Urinary bladder (tissue), 4 donors: ENCODE data around the gene SPAG9. TPM values are rescaled to one million over a fixed set of nuclear protein-coding genes. Genes with fewer than 3 reads are reported as not detected.
"Not testable (repeated sequence)": the region's sequence is repeated elsewhere in the genome, so short reads cannot be mapped to it uniquely, and the experiment has no call there.

Experiments used
- DNase-seq: peaks from one replicate; pipeline ENCODE4 v3.0.0-alpha.2; 2015; ENCODE audit errors: extremely low spot score
- H3K27ac ChIP-seq: one replicate; pipeline ENCODE4 v1.5.1; 2013; ENCODE audit warnings: low read depth, mild to moderate bottlenecking, moderate library complexity
- H3K36me3 ChIP-seq: one replicate; pipeline ENCODE4 v1.6.1; 2013; ENCODE audit warnings: mild to moderate bottlenecking, moderate library complexity; ENCODE audit not compliant: insufficient read depth
- H3K4me1 ChIP-seq: one replicate; pipeline ENCODE4 v1.6.1; 2013; ENCODE audit warnings: mild to moderate bottlenecking, moderate library complexity; ENCODE audit not compliant: insufficient read depth
- H3K4me3 ChIP-seq: one replicate; pipeline ENCODE4 v1.5.1; 2013; ENCODE audit warnings: low read depth, low read length
- WGBS: extraction: QIAGEN DNeasy Blood & Tissue Kit; methylation state at CpG from one replicate; pipeline ENCODE4 v1.1.7; 2013; 5-methylcytosine and 5-hydroxymethylcytosine counted together
- polyA plus RNA-seq: library from polyadenylated mRNA; stranded (reverse); fragments of 200-250 nt; gene quantifications from one replicate; pipeline ENCODE4 v1.2.3, GENCODE V29; 2013
- total RNA-seq: library from RNA; depleted of rRNA; stranded (reverse); fragments of >200 nt; gene quantifications from one replicate; pipeline ENCODE4 v1.2.3, GENCODE V29; 2014
- donor health status: healthy with polysubstance abuse.
- donor health status: healthy.

SPAG9 gene
- total and polyA plus RNA-seq, 2 donors: 53.9 to 211 TPM

- H3K36me3 ChIP-seq: no peaks in the 10 kb centered on the region
- peak overlapping the region; percentile 67 for H3K27ac ChIP-seq
- no peaks in the 10 kb centered on the region for H3K4me1 ChIP-seq
- H3K4me3 ChIP-seq: no peak overlapping the region
- WGBS: 12% methylated on average over 8 of the region's 8 CpGs
- peak; percentile 32 for DNase-seq
Measured at GRCh38 chr17:51152766-51153209, 32.1 kb upstream of the SPAG9 start.

- Histone ChIP-seq H3K27ac (no peak overlapping the region), H3K4me1 (no peaks in the 10 kb centered on the region), H3K4me3 (no peak overlapping the region), H3K36me3 (no peaks in the 10 kb centered on the region)
- DNase-seq: no peak
- 88% methylated on average over 5 of the region's 5 CpGs for WGBS
Measured at GRCh38 chr17:51150932-51151331, 30.3 kb upstream of the SPAG9 start.

GRCh38 chr17:51149163-51149562, 28.5 kb upstream of the SPAG9 start:
- Histone ChIP-seq H3K36me3 (no peaks in the 10 kb centered on the region), H3K4me1 (no peaks in the 10 kb centered on the region), H3K4me3 (no peak overlapping the region), H3K27ac (no peak overlapping the region)
- no peak for DNase-seq
- 84% methylated on average over 2 of the region's 2 CpGs for WGBS

GRCh38 chr17:51147650-51148049, 27.0 kb upstream of the SPAG9 start:
- WGBS: 63% methylated on average over 4 of the region's 4 CpGs
- no peak for DNase-seq
- no peaks in the 10 kb centered on the region for H3K36me3 ChIP-seq
- no peak overlapping the region for H3K27ac ChIP-seq
- H3K4me3 ChIP-seq: no peak overlapping the region
- H3K4me1 ChIP-seq: no peaks in the 10 kb centered on the region

- no peaks in the 10 kb centered on the region for H3K36me3 ChIP-seq
- no peaks in the 10 kb centered on the region for H3K4me1 ChIP-seq
- WGBS: 50% methylated on average over 6 of the region's 6 CpGs
- H3K27ac ChIP-seq: no peak overlapping the region
- H3K4me3 ChIP-seq: no peak overlapping the region
- no peak for DNase-seq
Measured at GRCh38 chr17:51144266-51145022, 23.8 kb upstream of the SPAG9 start.

GRCh38 chr17:51142597-51142996, 21.9 kb upstream of the SPAG9 start:
- DNase-seq: no peak

GRCh38 chr17:51135956-51136355, 15.3 kb upstream of the SPAG9 start:
- DNase-seq: no peak
- Histone ChIP-seq H3K4me1 (no peaks in the 10 kb centered on the region), H3K27ac (no peak overlapping the region), H3K4me3 (no peak overlapping the region), H3K36me3 (no peaks in the 10 kb centered on the region)
- WGBS: 90% methylated on average over 3 of the region's 3 CpGs

More at GRCh38 chr17:51142597-51142996, 21.9 kb upstream of the SPAG9 start:
- no peak overlapping the region for H3K4me3 ChIP-seq
- WGBS: 82% methylated on average over 2 of the region's 2 CpGs
- H3K27ac ChIP-seq: no peak overlapping the region
- no peaks in the 10 kb centered on the region for H3K4me1 ChIP-seq
- H3K36me3 ChIP-seq: no peaks in the 10 kb centered on the region

- 74% methylated on average over 2 of the region's 2 CpGs for whole genome bisulfite sequencing
- Histone ChIP-seq H3K27ac (no peak overlapping the region), H3K36me3 (no peaks in the 10 kb centered on the region), H3K4me1 (no peaks in the 10 kb centered on the region), H3K4me3 (no peak overlapping the region)
- no peak for DNase-seq
Measured at GRCh38 chr17:51133365-51133764, 12.7 kb upstream of the SPAG9 start.

GRCh38 chr17:51132964-51133319, 12.3 kb upstream of the SPAG9 start:
- Histone ChIP-seq H3K36me3 (no peaks in the 10 kb centered on the region), H3K4me1 (no peaks in the 10 kb centered on the region), H3K27ac (no peak overlapping the region), H3K4me3 (no peak overlapping the region)
- DNase-seq: no peak

- whole genome bisulfite sequencing: 68% methylated on average over 3 of the region's 3 CpGs
- H3K36me3 ChIP-seq: no peaks in the 10 kb centered on the region
- no peak overlapping the region for H3K27ac ChIP-seq
- H3K4me3 ChIP-seq: no peak overlapping the region
- no peaks in the 10 kb centered on the region for H3K4me1 ChIP-seq
- DNase-seq: no peak
Measured at GRCh38 chr17:51128076-51128475, 7.4 kb upstream of the SPAG9 start.

- Histone ChIP-seq H3K27ac (no peak overlapping the region), H3K36me3 (no peaks in the 10 kb centered on the region), H3K4me3 (no peak overlapping the region), H3K4me1 (no peaks in the 10 kb centered on the region)
- WGBS: 86% methylated on average over 5 of the region's 5 CpGs
- DNase-seq: no peak
Measured at GRCh38 chr17:51124640-51125503, 4.2 kb upstream of the SPAG9 start.

GRCh38 chr17:51122473-51123115, 1.9 kb upstream of the SPAG9 start:
- not testable (repeated sequence) for H3K27ac ChIP-seq, H3K36me3 ChIP-seq, DNase-seq, H3K4me3 ChIP-seq, H3K4me1 ChIP-seq
- WGBS: 89% methylated on average over 10 of the region's 10 CpGs

- Histone ChIP-seq H3K27ac (peak overlapping the region; percentile 91), H3K4me1 (peaks cover 3% of the 10 kb centered on the region), H3K4me3 (peak overlapping the region; percentile 4), H3K36me3 (no peaks in the 10 kb centered on the region)
- peak; percentile 74 for DNase-seq
- 22% methylated on average over 23 of the region's 23 CpGs for WGBS
Measured at GRCh38 chr17:51121620-51122472, 1.2 kb upstream of the SPAG9 start.
